B cell (primary cell): ENCODE measurements around the gene GRK3. TPM values are rescaled to one million over a fixed set of nuclear protein-coding genes. Genes with fewer than 3 reads are reported as not detected.

Experiments used
- ATAC-seq: fragments of 200-7000 bp; cut with Tn5 transposase; one replicate; pipeline ENCODE4 v1.10.0; 2021; ENCODE audit warnings: low read depth, mild to moderate bottlenecking, moderate number of reproducible peaks, moderate library complexity
- CTCF ChIA-PET: fragments of 350-600 bp; sonication (Branson Sonifier 250); formaldehyde crosslinking; loops from one replicate; lab custom pipeline; 2021; ENCODE audit warnings: antibody characterized with exemption, inconsistent platforms; lab: Charles Lee
- POLR2A ChIA-PET: fragments of 350-600 bp; sonication (Branson Sonifier 250); formaldehyde crosslinking; loops from one replicate; lab custom pipeline; 2021; ENCODE audit warnings: antibody characterized with exemption; lab: Charles Lee
- DNase-seq: peaks from one replicate; pipeline ENCODE4 v3.0.0; 2013
- H2AFZ ChIP-seq: 2 replicates; pipeline ENCODE4 v1.6.1; 2012; ENCODE audit warnings: mild to moderate bottlenecking, low read depth, low read length; ENCODE audit not compliant: insufficient read depth, poor library complexity, severe bottlenecking
- H3K27ac ChIP-seq, 2 donors: 1 replicate in 1 of 2; 2 replicates in 1 of 2; pipeline ENCODE4 v1.5.1; 2012 to 2013; ENCODE audit warnings: low read length in 2 of 2, mild to moderate bottlenecking in 2 of 2, moderate library complexity in 1 of 2
- H3K27me3 ChIP-seq, 4 experiments: fragments of 200-600 bp in 1 of 4; sonication (generic) in 1 of 4; replicated peaks in 1 of 4; 1 replicate in 2 of 4; 2 replicates in 2 of 4; pipeline versions ENCODE4 v1.6.1 to v1.7.0; 2013 to 2016; ENCODE audit warnings: low read length in 3 of 4, mild to moderate bottlenecking in 2 of 4, mixed read lengths in 1 of 4, moderate library complexity in 1 of 4; ENCODE audit not compliant: insufficient read depth in 4 of 4, control insufficient read depth in 3 of 4; ENCODE audit errors: control extremely low read depth in 1 of 4
- H3K36me3 ChIP-seq, 2 experiments: replicated peaks in 1 of 2; 1 replicate in 1 of 2; 2 replicates in 1 of 2; pipeline versions ENCODE4 v1.6.1 to v1.7.1; 2013; ENCODE audit warnings: low read length in 1 of 2; ENCODE audit not compliant: insufficient read depth in 2 of 2, control insufficient read depth in 1 of 2; ENCODE audit errors: control extremely low read depth in 1 of 2, extremely low read depth in 1 of 2
- H3K4me1 ChIP-seq, 2 donors: fragments of 200-600 bp in 1 of 2; sonication (generic) in 1 of 2; 1 replicate in 1 of 2; 2 replicates in 1 of 2; pipeline versions ENCODE4 v1.5.1 to v1.6.1; 2013 to 2017; ENCODE audit warnings: low read length in 2 of 2; ENCODE audit not compliant: control insufficient read depth in 2 of 2, insufficient read depth in 2 of 2
- H3K4me2 ChIP-seq: replicated peaks from 2 replicates; pipeline ENCODE3; 2012; ENCODE audit warnings: mild to moderate bottlenecking, low read depth, low read length; ENCODE audit not compliant: poor library complexity, severe bottlenecking
- H3K4me3 ChIP-seq, 5 experiments: fragments of 200-600 bp in 1 of 5; sonication (generic) in 1 of 5; 1 replicate in 3 of 5; 2 replicates in 2 of 5; pipeline versions ENCODE4 v1.5.1 to v1.7.0; 2011 to 2016; ENCODE audit warnings: low read length in 4 of 5, mild to moderate bottlenecking in 4 of 5, low read depth in 2 of 5, control low read depth in 1 of 5, moderate library complexity in 1 of 5; ENCODE audit not compliant: insufficient read depth in 1 of 5; ENCODE audit errors: control extremely low read depth in 1 of 5, extremely low read depth in 1 of 5
- H3K79me2 ChIP-seq: fragments of 200-600 bp; sonication (generic); one replicate; pipeline ENCODE4 v1.6.0; 2016; ENCODE audit warnings: low read length; ENCODE audit not compliant: control insufficient read depth, insufficient read depth
- H3K9ac ChIP-seq: fragments of 200-600 bp; sonication (generic); 2 replicates; pipeline ENCODE4 v1.6.1; 2017; ENCODE audit warnings: mild to moderate bottlenecking, low read length, moderate library complexity
- H3K9me3 ChIP-seq, 3 donors: one replicate each; pipeline versions ENCODE4 v1.6.1 to v1.7.1; 2013; ENCODE audit warnings: low read length in 2 of 3; ENCODE audit not compliant: control insufficient read depth in 2 of 3, insufficient read depth in 1 of 3; ENCODE audit errors: control extremely low read depth in 1 of 3
- H4K20me1 ChIP-seq: 2 replicates; pipeline ENCODE4 v1.6.0; 2012; ENCODE audit warnings: mild to moderate bottlenecking, low read length; ENCODE audit not compliant: insufficient read depth, control insufficient read depth, poor library complexity, severe bottlenecking
- H3K27ac Mint-ChIP-seq: one replicate; pipeline ENCODE4 v1.8.0; 2021; ENCODE audit warnings: mixed read lengths
- H3K27me3 Mint-ChIP-seq: one replicate; pipeline ENCODE4 v1.8.0; 2021; ENCODE audit warnings: mixed read lengths
- H3K4me1 Mint-ChIP-seq: one replicate; pipeline ENCODE4 v1.8.0; 2021; ENCODE audit warnings: mixed read lengths
- H3K4me3 Mint-ChIP-seq: one replicate; pipeline ENCODE4 v1.8.0; 2021; ENCODE audit warnings: mixed read lengths
- H3K9me3 Mint-ChIP-seq: one replicate; pipeline ENCODE4 v1.8.0; 2022; ENCODE audit warnings: mixed read lengths; ENCODE audit not compliant: insufficient read depth
- CTCF ChIP-seq: fragments of 200-600 bp; IDR thresholded peaks from one replicate; pipeline ENCODE4 v1.8.0; 2022; ENCODE audit warnings: antibody characterized with exemption, mild to moderate bottlenecking
- EZH2 ChIP-seq: IDR thresholded peaks from 2 replicates; pipeline ENCODE4 v1.6.1; 2012; ENCODE audit warnings: borderline replicate concordance, low read depth, mild to moderate bottlenecking, moderate library complexity, low read length; ENCODE audit not compliant: insufficient read depth, poor library complexity, severe bottlenecking
- WGBS: methylation state at CpG from one replicate; pipeline ENCODE4 v1.1.5; 2013; ENCODE audit warnings: missing lambda C conversion rate; ENCODE audit not compliant: insufficient coverage; 5-methylcytosine and 5-hydroxymethylcytosine counted together
- intact Hi-C: fragments of 100-400 bp; cut with micrococcal nuclease; formaldehyde crosslinking; loops from one replicate; pipeline ENCODE4 v1.10.0; 2022
- polyA plus RNA-seq: library from polyadenylated mRNA; depleted of rRNA; stranded (reverse); fragments of >200 nt; gene quantifications from 2 replicates; pipeline ENCODE4 v1.2.3, GENCODE V29; 2012
- total RNA-seq, 2 donors: library from RNA; stranded (reverse); fragments of 120-200 nt in 1 of 2; gene quantifications; 1 replicate in 1 of 2; 2 replicates in 1 of 2; pipeline versions ENCODE4 v1.2.3 to v1.2.4, GENCODE V29; 2013 to 2022

The GRK3 gene
- total and polyA plus RNA-seq, 2 donors (not counting 1 experiment from before 2014, with no cell fraction given) = 17.6 to 61.0 TPM

- Histone ChIP-seq H3K4me1 (peaks cover 25 to 45% of the 10 kb centered on the region in 2 donors), H3K4me2 (no peak overlapping the region), H3K79me2 (peaks cover 68% of the 10 kb centered on the region), H3K4me3 (no peak overlapping the region), H4K20me1 (peaks cover 13% of the 10 kb centered on the region), H3K27me3 (no peaks in the 10 kb centered on the region), H3K27ac (no peak overlapping the region), H2AFZ (no peak overlapping the region), H3K36me3 (no peaks in the 10 kb centered on the region), H3K9me3 (no peaks in the 10 kb centered on the region), H3K9ac (no peak overlapping the region)
- 93% methylated on average over 3 of the region's 4 CpGs for WGBS
- H3K4me3 Mint-ChIP-seq = no peak overlapping the region
- ATAC-seq (no peak), DNase-seq (no peak)
- H3K4me1 Mint-ChIP-seq = peaks cover 75% of the 10 kb centered on the region
- H3K27ac Mint-ChIP-seq = peak overlapping the region; percentile 64
- POLR2A ChIA-PET = no interaction called here
- intact Hi-C loops = no loop called here
- no peak for TF ChIP-seq CTCF
- TF ChIP-seq EZH2 = no peak
- H3K9me3 Mint-ChIP-seq = no peaks in the 10 kb centered on the region
- H3K27me3 Mint-ChIP-seq = no peaks in the 10 kb centered on the region
- CTCF ChIA-PET = interaction anchor here (1.6 to 2.1 kb wide), 4 partner anchors 10 to 112 kb away, joined by 3 to 13 read pairs (median 8); no protein-coding TSS in a partner anchor
Measured at GRCh38 chr22:25655371-25655935, 91.0 kb downstream of the GRK3 start.

GRCh38 chr22:25656724-25657123 lies 92.2 kb downstream of the GRK3 start:
- Histone ChIP-seq H2AFZ (no peak overlapping the region), H3K79me2 (peaks cover 79% of the 10 kb centered on the region), H3K36me3 (no peaks in the 10 kb centered on the region), H3K4me3 (no peak overlapping the region), H3K27ac (peak overlapping the region; percentile 49 to 64), H4K20me1 (peaks cover 22% of the 10 kb centered on the region), H3K27me3 (no peaks in the 10 kb centered on the region), H3K9me3 (no peaks in the 10 kb centered on the region), H3K9ac (no peak overlapping the region), H3K4me1 (peaks cover 19 to 39% of the 10 kb centered on the region in 2 donors), H3K4me2 (peak overlapping the region; percentile 41)
- TF ChIP-seq CTCF (no peak), EZH2 (no peak)
- ChIA-PET POLR2A (interaction anchor here (0.9 kb wide), 1 partner anchor 93 kb away, joined by 3 read pairs; no protein-coding TSS in a partner anchor), CTCF (interaction anchor here (1.0 to 4.5 kb wide), 6 partner anchors 11 to 113 kb away, joined by 3 to 24 read pairs (median 4); no protein-coding TSS in a partner anchor)
- peak overlapping the region; percentile 9 for H3K4me3 Mint-ChIP-seq
- intact Hi-C loops = loop anchor here (2.0 kb wide), 3 partner anchors 14 to 112 kb away; partner anchors contain the start of gene GRK3
- DNase-seq (peak; percentile 74), ATAC-seq (peak; percentile 100)
- no peaks in the 10 kb centered on the region for H3K27me3 Mint-ChIP-seq
- peaks cover 74% of the 10 kb centered on the region for H3K4me1 Mint-ChIP-seq
- H3K27ac Mint-ChIP-seq = peak overlapping the region; percentile 69
- no peaks in the 10 kb centered on the region for H3K9me3 Mint-ChIP-seq
